GM23338 (cell line): Measurements from ENCODE around the gene EMP2.

Source experiments
- CREB1 ChIP-seq: fragments of 250-450 bp; sonication (Bioruptor Pico); IDR thresholded peaks from 2 replicates; pipeline ENCODE4 v1.5.0; 2020; ENCODE audit warnings: low read depth, mild to moderate bottlenecking, moderate library complexity
- ETS1 ChIP-seq: IDR thresholded peaks from 2 replicates; pipeline ENCODE4 v1.6.1; 2016; ENCODE audit warnings: antibody characterized with exemption
- EZH2 ChIP-seq: fragments of 200-600 bp; sonication (generic); IDR thresholded peaks from one replicate; pipeline ENCODE4 v1.8.0; 2017; ENCODE audit warnings: antibody characterized with exemption, mild to moderate bottlenecking, low read depth; ENCODE audit not compliant: unreplicated experiment
- EZH2phosphoT487 ChIP-seq: fragments of 200-600 bp; sonication (generic); IDR thresholded peaks from one replicate; pipeline ENCODE4 v1.8.1; 2018; ENCODE audit warnings: antibody characterized with exemption; ENCODE audit not compliant: unreplicated experiment
- JUNB ChIP-seq: IDR thresholded peaks from one replicate; pipeline ENCODE4 v1.6.1; 2016; ENCODE audit warnings: antibody characterized with exemption; ENCODE audit not compliant: unreplicated experiment
- POLR2AphosphoS5 ChIP-seq: IDR thresholded peaks from 2 replicates; pipeline ENCODE4 v1.6.1; 2016; ENCODE audit warnings: antibody characterized with exemption, low read depth
- STAT1 ChIP-seq: IDR thresholded peaks from one replicate; pipeline ENCODE4 v1.6.1; 2016; ENCODE audit warnings: antibody characterized with exemption; ENCODE audit not compliant: unreplicated experiment
- ZNF114 ChIP-seq: fragments of 250-450 bp; sonication (Bioruptor Pico); IDR thresholded peaks from 2 replicates; pipeline ENCODE4 v1.5.0; 2020; ENCODE audit warnings: mild to moderate bottlenecking, moderate library complexity
- TF ChIP-seq, protein P1 (sequence below), 2 experiments: fragments of 200-600 bp in 1 of 2; sonication (generic) in 1 of 2; conservative IDR thresholded peaks; 2 replicates each; pipeline versions ENCODE4 v1.5.1 to v1.6.1; 2016 to 2017; ENCODE audit warnings: antibody characterized with exemption in 2 of 2, low read depth in 2 of 2, mild to moderate bottlenecking in 2 of 2, moderate library complexity in 1 of 2
- TF ChIP-seq, protein P2 (sequence below): IDR thresholded peaks from one replicate; pipeline ENCODE4 v1.6.1; 2018; ENCODE audit warnings: antibody characterized with exemption; ENCODE audit not compliant: unreplicated experiment
- TF ChIP-seq, protein P3 (sequence below): fragments of 250-450 bp; sonication (Bioruptor Pico); IDR thresholded peaks from 2 replicates; pipeline ENCODE4 v1.5.0; 2020; ENCODE audit warnings: mild to moderate bottlenecking, moderate library complexity

DNA sequence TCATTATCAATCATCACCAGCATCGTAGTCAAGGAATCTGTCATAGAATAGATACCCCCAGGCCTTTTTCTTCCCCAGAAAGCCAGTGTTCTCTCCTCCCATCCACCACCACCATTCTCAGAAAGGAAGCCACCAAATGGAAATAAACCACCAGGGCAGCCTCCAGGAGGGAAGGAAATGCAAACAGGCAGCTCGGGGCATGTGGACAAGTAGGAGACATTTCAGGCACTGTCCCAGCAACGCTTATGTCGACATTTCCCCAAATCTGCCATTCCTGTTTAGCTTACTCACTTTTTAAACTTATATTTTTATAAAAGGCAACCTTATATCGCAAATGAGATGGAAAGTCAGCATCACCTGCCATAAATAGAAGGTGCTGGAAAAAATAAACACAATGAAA is 15.8 kb downstream of the EMP2 start:
- TF ChIP-seq EZH2phosphoT487 (no peak), EZH2 (no peak), POLR2AphosphoS5 (no peak), JUNB (no peak), ZNF114 (CRISPR knock-in tag) (no peak), CREB1 (CRISPR knock-in tag) (no peak), ETS1 (no peak), STAT1 (no peak)
- TF ChIP-seq, protein P1, sequence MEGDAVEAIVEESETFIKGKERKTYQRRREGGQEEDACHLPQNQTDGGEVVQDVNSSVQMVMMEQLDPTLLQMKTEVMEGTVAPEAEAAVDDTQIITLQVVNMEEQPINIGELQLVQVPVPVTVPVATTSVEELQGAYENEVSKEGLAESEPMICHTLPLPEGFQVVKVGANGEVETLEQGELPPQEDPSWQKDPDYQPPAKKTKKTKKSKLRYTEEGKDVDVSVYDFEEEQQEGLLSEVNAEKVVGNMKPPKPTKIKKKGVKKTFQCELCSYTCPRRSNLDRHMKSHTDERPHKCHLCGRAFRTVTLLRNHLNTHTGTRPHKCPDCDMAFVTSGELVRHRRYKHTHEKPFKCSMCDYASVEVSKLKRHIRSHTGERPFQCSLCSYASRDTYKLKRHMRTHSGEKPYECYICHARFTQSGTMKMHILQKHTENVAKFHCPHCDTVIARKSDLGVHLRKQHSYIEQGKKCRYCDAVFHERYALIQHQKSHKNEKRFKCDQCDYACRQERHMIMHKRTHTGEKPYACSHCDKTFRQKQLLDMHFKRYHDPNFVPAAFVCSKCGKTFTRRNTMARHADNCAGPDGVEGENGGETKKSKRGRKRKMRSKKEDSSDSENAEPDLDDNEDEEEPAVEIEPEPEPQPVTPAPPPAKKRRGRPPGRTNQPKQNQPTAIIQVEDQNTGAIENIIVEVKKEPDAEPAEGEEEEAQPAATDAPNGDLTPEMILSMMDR (conservative IDR thresholded peaks at IDR 0.05; ENCODE audit: low read depth in 2 of 2), result no peak
- TF ChIP-seq, protein P2, sequence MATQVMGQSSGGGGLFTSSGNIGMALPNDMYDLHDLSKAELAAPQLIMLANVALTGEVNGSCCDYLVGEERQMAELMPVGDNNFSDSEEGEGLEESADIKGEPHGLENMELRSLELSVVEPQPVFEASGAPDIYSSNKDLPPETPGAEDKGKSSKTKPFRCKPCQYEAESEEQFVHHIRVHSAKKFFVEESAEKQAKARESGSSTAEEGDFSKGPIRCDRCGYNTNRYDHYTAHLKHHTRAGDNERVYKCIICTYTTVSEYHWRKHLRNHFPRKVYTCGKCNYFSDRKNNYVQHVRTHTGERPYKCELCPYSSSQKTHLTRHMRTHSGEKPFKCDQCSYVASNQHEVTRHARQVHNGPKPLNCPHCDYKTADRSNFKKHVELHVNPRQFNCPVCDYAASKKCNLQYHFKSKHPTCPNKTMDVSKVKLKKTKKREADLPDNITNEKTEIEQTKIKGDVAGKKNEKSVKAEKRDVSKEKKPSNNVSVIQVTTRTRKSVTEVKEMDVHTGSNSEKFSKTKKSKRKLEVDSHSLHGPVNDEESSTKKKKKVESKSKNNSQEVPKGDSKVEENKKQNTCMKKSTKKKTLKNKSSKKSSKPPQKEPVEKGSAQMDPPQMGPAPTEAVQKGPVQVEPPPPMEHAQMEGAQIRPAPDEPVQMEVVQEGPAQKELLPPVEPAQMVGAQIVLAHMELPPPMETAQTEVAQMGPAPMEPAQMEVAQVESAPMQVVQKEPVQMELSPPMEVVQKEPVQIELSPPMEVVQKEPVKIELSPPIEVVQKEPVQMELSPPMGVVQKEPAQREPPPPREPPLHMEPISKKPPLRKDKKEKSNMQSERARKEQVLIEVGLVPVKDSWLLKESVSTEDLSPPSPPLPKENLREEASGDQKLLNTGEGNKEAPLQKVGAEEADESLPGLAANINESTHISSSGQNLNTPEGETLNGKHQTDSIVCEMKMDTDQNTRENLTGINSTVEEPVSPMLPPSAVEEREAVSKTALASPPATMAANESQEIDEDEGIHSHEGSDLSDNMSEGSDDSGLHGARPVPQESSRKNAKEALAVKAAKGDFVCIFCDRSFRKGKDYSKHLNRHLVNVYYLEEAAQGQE, result no peak
- TF ChIP-seq, protein P3, sequence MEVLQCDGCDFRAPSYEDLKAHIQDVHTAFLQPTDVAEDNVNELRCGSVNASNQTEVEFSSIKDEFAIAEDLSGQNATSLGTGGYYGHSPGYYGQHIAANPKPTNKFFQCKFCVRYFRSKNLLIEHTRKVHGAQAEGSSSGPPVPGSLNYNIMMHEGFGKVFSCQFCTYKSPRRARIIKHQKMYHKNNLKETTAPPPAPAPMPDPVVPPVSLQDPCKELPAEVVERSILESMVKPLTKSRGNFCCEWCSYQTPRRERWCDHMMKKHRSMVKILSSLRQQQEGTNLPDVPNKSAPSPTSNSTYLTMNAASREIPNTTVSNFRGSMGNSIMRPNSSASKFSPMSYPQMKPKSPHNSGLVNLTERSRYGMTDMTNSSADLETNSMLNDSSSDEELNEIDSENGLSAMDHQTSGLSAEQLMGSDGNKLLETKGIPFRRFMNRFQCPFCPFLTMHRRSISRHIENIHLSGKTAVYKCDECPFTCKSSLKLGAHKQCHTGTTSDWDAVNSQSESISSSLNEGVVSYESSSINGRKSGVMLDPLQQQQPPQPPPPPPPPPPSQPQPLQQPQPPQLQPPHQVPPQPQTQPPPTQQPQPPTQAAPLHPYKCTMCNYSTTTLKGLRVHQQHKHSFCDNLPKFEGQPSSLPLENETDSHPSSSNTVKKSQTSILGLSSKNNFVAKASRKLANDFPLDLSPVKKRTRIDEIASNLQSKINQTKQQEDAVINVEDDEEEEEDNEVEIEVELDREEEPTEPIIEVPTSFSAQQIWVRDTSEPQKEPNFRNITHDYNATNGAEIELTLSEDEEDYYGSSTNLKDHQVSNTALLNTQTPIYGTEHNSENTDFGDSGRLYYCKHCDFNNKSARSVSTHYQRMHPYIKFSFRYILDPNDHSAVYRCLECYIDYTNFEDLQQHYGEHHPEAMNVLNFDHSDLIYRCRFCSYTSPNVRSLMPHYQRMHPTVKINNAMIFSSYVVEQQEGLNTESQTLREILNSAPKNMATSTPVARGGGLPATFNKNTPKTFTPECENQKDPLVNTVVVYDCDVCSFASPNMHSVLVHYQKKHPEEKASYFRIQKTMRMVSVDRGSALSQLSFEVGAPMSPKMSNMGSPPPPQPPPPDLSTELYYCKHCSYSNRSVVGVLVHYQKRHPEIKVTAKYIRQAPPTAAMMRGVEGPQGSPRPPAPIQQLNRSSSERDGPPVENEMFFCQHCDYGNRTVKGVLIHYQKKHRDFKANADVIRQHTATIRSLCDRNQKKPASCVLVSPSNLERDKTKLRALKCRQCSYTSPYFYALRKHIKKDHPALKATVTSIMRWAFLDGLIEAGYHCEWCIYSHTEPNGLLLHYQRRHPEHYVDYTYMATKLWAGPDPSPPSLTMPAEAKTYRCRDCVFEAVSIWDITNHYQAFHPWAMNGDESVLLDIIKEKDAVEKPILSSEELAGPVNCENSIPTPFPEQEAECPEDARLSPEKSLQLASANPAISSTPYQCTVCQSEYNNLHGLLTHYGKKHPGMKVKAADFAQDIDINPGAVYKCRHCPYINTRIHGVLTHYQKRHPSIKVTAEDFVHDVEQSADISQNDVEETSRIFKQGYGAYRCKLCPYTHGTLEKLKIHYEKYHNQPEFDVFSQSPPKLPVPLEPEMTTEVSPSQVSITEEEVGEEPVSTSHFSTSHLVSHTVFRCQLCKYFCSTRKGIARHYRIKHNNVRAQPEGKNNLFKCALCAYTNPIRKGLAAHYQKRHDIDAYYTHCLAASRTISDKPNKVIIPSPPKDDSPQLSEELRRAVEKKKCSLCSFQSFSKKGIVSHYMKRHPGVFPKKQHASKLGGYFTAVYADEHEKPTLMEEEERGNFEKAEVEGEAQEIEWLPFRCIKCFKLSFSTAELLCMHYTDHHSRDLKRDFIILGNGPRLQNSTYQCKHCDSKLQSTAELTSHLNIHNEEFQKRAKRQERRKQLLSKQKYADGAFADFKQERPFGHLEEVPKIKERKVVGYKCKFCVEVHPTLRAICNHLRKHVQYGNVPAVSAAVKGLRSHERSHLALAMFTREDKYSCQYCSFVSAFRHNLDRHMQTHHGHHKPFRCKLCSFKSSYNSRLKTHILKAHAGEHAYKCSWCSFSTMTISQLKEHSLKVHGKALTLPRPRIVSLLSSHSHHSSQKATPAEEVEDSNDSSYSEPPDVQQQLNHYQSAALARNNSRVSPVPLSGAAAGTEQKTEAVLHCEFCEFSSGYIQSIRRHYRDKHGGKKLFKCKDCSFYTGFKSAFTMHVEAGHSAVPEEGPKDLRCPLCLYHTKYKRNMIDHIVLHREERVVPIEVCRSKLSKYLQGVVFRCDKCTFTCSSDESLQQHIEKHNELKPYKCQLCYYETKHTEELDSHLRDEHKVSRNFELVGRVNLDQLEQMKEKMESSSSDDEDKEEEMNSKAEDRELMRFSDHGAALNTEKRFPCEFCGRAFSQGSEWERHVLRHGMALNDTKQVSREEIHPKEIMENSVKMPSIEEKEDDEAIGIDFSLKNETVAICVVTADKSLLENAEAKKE (CRISPR knock-in tag), result no peak
